ENCODE data around the gene PTGFRN. TPM values are rescaled to one million over a fixed set of nuclear protein-coding genes. Genes with fewer than 3 reads are reported as not detected.

PTGFRN gene
- total and polyA plus RNA-seq, 2 of the 4 experiments (the other 2 are of a cell fraction) = 0.90 to 1.1 TPM

GRCh38 chr1:116933606-116934515 lies 24.1 kb downstream of the PTGFRN start:
- Histone ChIP-seq H3K27ac (ENCODE audit: insufficient read depth, low read length) (no peak overlapping the region), H4K91ac (ENCODE audit: insufficient read depth, low read depth, low read length) (no peak overlapping the region), H3K4ac (ENCODE audit: low read depth, low read length) (no peak overlapping the region), H2BK15ac (ENCODE audit: low read depth, low read length) (no peak overlapping the region), H3K4me2 (ENCODE audit: low read depth, low read length) (no peak overlapping the region), H2BK120ac (ENCODE audit: low read depth, low read length) (no peak overlapping the region), H3K14ac (replicated peaks; ENCODE audit: low read depth, low read length) (no peak overlapping the region), H4K20me1 (ENCODE audit: insufficient read depth, low read length) (no peaks in the 10 kb centered on the region), H3K27me3 (ENCODE audit: control insufficient read depth, insufficient read depth, low read length) (no peaks in the 10 kb centered on the region; the same call in 1 of the 2 replicates), H3K23ac (ENCODE audit: low read depth, low read length) (no peak overlapping the region), H4K5ac (ENCODE audit: low read depth, low read length) (no peak overlapping the region), H3K9me1 (ENCODE audit: insufficient read depth, low read length) (no peaks in the 10 kb centered on the region), H3K4me1 (ENCODE audit: control insufficient read depth, insufficient read depth, low read length) (no peaks in the 10 kb centered on the region), H3K4me3 (ENCODE audit: insufficient read depth, low read depth, low read length) (no peak overlapping the region), H2AK9ac (replicated peaks; ENCODE audit: low read depth, low read length, poor library complexity) (no peak overlapping the region), H2AFZ (replicated peaks; ENCODE audit: low read length, poor library complexity) (no peak overlapping the region), H3K36me3 (ENCODE audit: control insufficient read depth, insufficient read depth, low read length) (no peaks in the 10 kb centered on the region), H2AK5ac (ENCODE audit: low read depth, low read length) (no peak overlapping the region), H4K8ac (ENCODE audit: low read depth in 2 of 2, low read length in 2 of 2) (no peak overlapping the region), H3K9ac (ENCODE audit: low read depth, low read length) (no peak overlapping the region), H2BK20ac (ENCODE audit: low read depth, low read length) (no peak overlapping the region), H3K79me1 (ENCODE audit: low read depth in 1 of 2, low read length in 2 of 2) (no peaks in the 10 kb centered on the region), H3K56ac (ENCODE audit: extremely low read depth, insufficient read depth, low read length) (no peak overlapping the region), H3K9me3 (ENCODE audit: control insufficient read depth, insufficient read depth, low read length) (no peaks in the 10 kb centered on the region), H3K18ac (ENCODE audit: low read depth, low read length) (no peak overlapping the region), H2BK5ac (ENCODE audit: low read depth, low read length, poor library complexity, severe bottlenecking) (no peak overlapping the region)
- intact Hi-C loops (cut with micrococcal nuclease) (no loop called here), in situ Hi-C loops (cut with MboI; ENCODE audit: low sequenced_read_pairs) (no loop called here), dilution Hi-C loops (cut with HindIII; ENCODE audit: low sequenced_read_pairs, unreplicated experiment) (no loop called here)
- ChIA-PET POLR2A (ENCODE audit: unreplicated experiment) (no interaction called here), CTCF (no interaction called here)
- no peak for DNase-seq
- WGBS, 2 experiments (ENCODE audit: extremely low coverage in 2 of 2, insufficient read length in 1 of 2) = no CpG with 5 or more reads among the region's 3 CpGs
- ATAC-seq (ENCODE audit: low read depth) = no peak
- no TSS peak for BruUV-seq (replicated peaks)
- no peak for TF ChIP-seq CHD1 (IDR thresholded peaks at IDR 0.05; ENCODE audit: low read depth, low read length)
- no peak for TF ChIP-seq ELK1 (IDR thresholded peaks at IDR 0.05; ENCODE audit: borderline replicate concordance, low read depth, low read length)
- TF ChIP-seq NFE2L2 (IDR thresholded peaks at IDR 0.05; ENCODE audit: low read depth, low read length) = no peak
- TF ChIP-seq BHLHE40 (IDR thresholded peaks at IDR 0.05; ENCODE audit: low read depth, low read length) = no peak
- no peak for TF ChIP-seq MAZ (IDR thresholded peaks at IDR 0.05; ENCODE audit: borderline replicate concordance, low read depth, low read length)
- no peak for TF ChIP-seq RCOR1 (IDR thresholded peaks at IDR 0.05; ENCODE audit: insufficient replicate concordance, low read length)
- TF ChIP-seq MAFK (IDR thresholded peaks at IDR 0.05; ENCODE audit: low read depth, low read length) = no peak
- no peak for TF ChIP-seq CEBPB (IDR thresholded peaks at IDR 0.05; ENCODE audit: low read depth, low read length)
- no peak for TF ChIP-seq CTCF (conservative IDR thresholded peaks at IDR 0.05; ENCODE audit: low read depth, low read length)
- no peak for TF ChIP-seq SMC3 (IDR thresholded peaks at IDR 0.05; ENCODE audit: low read depth, low read length)
- TF ChIP-seq USF2 (IDR thresholded peaks at IDR 0.05; ENCODE audit: low read depth, low read length) = no peak
- TF ChIP-seq FOS (IDR thresholded peaks at IDR 0.05; ENCODE audit: low read depth, low read length) = no peak
- no peak for TF ChIP-seq MXI1 (IDR thresholded peaks at IDR 0.05; ENCODE audit: borderline replicate concordance, low read depth, low read length)
- no peak for TF ChIP-seq RFX5 (IDR thresholded peaks at IDR 0.05; ENCODE audit: low read depth, low read length)
- TF ChIP-seq POLR2A (IDR thresholded peaks at IDR 0.05; ENCODE audit: low read depth, low read length) = no peak
